Endothelial cell (in vitro differentiated cells): ENCODE measurements around the gene GGA3. TPM values are rescaled to one million over a fixed set of nuclear protein-coding genes. Genes with fewer than 3 reads are reported as not detected.
"Not testable (repeated sequence)": the region's sequence is repeated elsewhere in the genome, so short reads cannot be mapped to it uniquely, and the experiment has no call there.

Source experiments
- DNase-seq: peaks from one replicate; pipeline ENCODE4 v3.0.0; 2021; ENCODE audit warnings: low spot score
- H3K27ac Mint-ChIP-seq: one replicate; pipeline ENCODE4 v1.8.0; 2021; ENCODE audit warnings: mixed read lengths, inconsistent platforms; ENCODE audit not compliant: unreplicated experiment
- H3K27me3 Mint-ChIP-seq: one replicate; pipeline ENCODE4 v1.8.0; 2021; ENCODE audit warnings: mild to moderate bottlenecking, moderate library complexity, mixed read lengths, inconsistent platforms; ENCODE audit not compliant: unreplicated experiment
- H3K36me3 Mint-ChIP-seq: one replicate; pipeline ENCODE4 v1.8.0; 2021; ENCODE audit warnings: mild to moderate bottlenecking, low read depth, mixed read lengths, inconsistent platforms; ENCODE audit not compliant: unreplicated experiment
- H3K4me1 Mint-ChIP-seq: one replicate; pipeline ENCODE4 v1.8.0; 2021; ENCODE audit warnings: mild to moderate bottlenecking, mixed read lengths, inconsistent platforms; ENCODE audit not compliant: unreplicated experiment
- H3K4me3 Mint-ChIP-seq: one replicate; pipeline ENCODE4 v1.8.0; 2021; ENCODE audit warnings: mild to moderate bottlenecking, mixed read lengths, inconsistent platforms; ENCODE audit not compliant: unreplicated experiment
- H3K9me3 Mint-ChIP-seq: one replicate; pipeline ENCODE4 v1.8.0; 2021; ENCODE audit warnings: mixed read lengths, inconsistent platforms; ENCODE audit not compliant: unreplicated experiment
- CTCF ChIP-seq: fragments of 200-600 bp; sonication (generic); IDR thresholded peaks from one replicate; pipeline ENCODE4 v1.5.0; 2021; ENCODE audit warnings: antibody characterized with exemption; ENCODE audit not compliant: unreplicated experiment
- total RNA-seq: library from RNA; stranded (reverse); fragmentation: NEBNext Ultra II Directional; extraction: Animal tissue kit (Norgen Biotek cat#: 25700); gene quantifications from one replicate; pipeline ENCODE4 v1.2.1, GENCODE V29; 2021; ENCODE audit not compliant: unreplicated experiment

GGA3 gene
- total RNA-seq, 1 donor from 2014 or later, result 60.8 TPM

- no peaks in the 10 kb centered on the region for H3K9me3 Mint-ChIP-seq
- DNase-seq, result peak; percentile 94
- peak within 1 kb of the TSS; percentile 96 for H3K4me3 Mint-ChIP-seq
- no peaks in the 10 kb centered on the region for H3K36me3 Mint-ChIP-seq
- H3K27me3 Mint-ChIP-seq, result peaks cover 9% of the 10 kb centered on the region
- peak; percentile 34 for TF ChIP-seq CTCF
- peaks cover 9% of the 10 kb centered on the region for H3K4me1 Mint-ChIP-seq
- peak within 1 kb of the TSS; percentile 94 for H3K27ac Mint-ChIP-seq
These were observed 27.9 kb upstream of the GGA3 start, which contains the start of gene SLC25A19 for GRCh38 chr17:75289115-75289831. TSS of gene SLC25A19 (minus strand) at chr17:75289433. CDS start at chr17:75286764, 2,669 bp downstream.

- no peak for TF ChIP-seq CTCF
- H3K27ac Mint-ChIP-seq, result no peak overlapping the region
- no peaks in the 10 kb centered on the region for H3K9me3 Mint-ChIP-seq
- peaks cover 9% of the 10 kb centered on the region for H3K27me3 Mint-ChIP-seq
- peaks cover 9% of the 10 kb centered on the region for H3K4me1 Mint-ChIP-seq
- no peaks in the 10 kb centered on the region for H3K36me3 Mint-ChIP-seq
- no peak for DNase-seq
- H3K4me3 Mint-ChIP-seq, result peak overlapping the region; percentile 96
These were observed 27.3 kb upstream of the GGA3 start for GRCh38 chr17:75288770-75289114.

GRCh38 chr17:75288359-75288758 is 27.0 kb upstream of the GGA3 start:
- peak overlapping the region; percentile 96 for H3K4me3 Mint-ChIP-seq
- H3K4me1 Mint-ChIP-seq, result peaks cover 9% of the 10 kb centered on the region
- no peak for TF ChIP-seq CTCF
- peaks cover 9% of the 10 kb centered on the region for H3K27me3 Mint-ChIP-seq
- no peaks in the 10 kb centered on the region for H3K36me3 Mint-ChIP-seq
- no peaks in the 10 kb centered on the region for H3K9me3 Mint-ChIP-seq
- DNase-seq, result no peak
- H3K27ac Mint-ChIP-seq, result no peak overlapping the region

DNA sequence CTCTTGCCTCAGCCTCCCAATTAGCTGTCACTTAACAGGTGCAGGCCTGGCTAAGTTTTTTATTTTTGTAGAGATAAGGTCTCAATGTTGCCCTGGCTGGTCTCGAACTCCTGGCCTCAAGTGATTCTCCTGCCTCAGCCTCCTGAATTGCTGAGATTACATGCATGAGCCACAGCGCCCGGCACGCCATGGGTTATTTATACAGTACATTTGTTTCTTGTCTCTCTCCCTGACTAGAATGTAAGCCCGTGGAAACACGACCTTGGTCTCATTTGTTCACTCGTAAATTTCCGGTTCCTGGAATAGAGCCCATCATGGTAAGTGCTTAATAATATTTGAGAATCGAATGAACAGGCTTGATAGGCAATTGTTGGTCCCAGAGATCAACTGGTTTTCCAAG is 25.8 kb upstream of the GGA3 start:
- no peak overlapping the region for H3K4me3 Mint-ChIP-seq
- TF ChIP-seq CTCF, result no peak
- H3K4me1 Mint-ChIP-seq, result peaks cover 9% of the 10 kb centered on the region
- no peaks in the 10 kb centered on the region for H3K36me3 Mint-ChIP-seq
- H3K27me3 Mint-ChIP-seq, result peaks cover 9% of the 10 kb centered on the region
- no peaks in the 10 kb centered on the region for H3K9me3 Mint-ChIP-seq
- no peak for DNase-seq
- H3K27ac Mint-ChIP-seq, result no peak overlapping the region

GRCh38 chr17:75285123-75285522 is 23.7 kb upstream of the GGA3 start:
- no peak overlapping the region for H3K4me3 Mint-ChIP-seq
- no peak overlapping the region for H3K27ac Mint-ChIP-seq
- peaks cover 8% of the 10 kb centered on the region for H3K27me3 Mint-ChIP-seq
- peaks cover 8% of the 10 kb centered on the region for H3K4me1 Mint-ChIP-seq
- no peaks in the 10 kb centered on the region for H3K9me3 Mint-ChIP-seq
- H3K36me3 Mint-ChIP-seq, result no peaks in the 10 kb centered on the region
- no peak for DNase-seq
- no peak for TF ChIP-seq CTCF

DNA sequence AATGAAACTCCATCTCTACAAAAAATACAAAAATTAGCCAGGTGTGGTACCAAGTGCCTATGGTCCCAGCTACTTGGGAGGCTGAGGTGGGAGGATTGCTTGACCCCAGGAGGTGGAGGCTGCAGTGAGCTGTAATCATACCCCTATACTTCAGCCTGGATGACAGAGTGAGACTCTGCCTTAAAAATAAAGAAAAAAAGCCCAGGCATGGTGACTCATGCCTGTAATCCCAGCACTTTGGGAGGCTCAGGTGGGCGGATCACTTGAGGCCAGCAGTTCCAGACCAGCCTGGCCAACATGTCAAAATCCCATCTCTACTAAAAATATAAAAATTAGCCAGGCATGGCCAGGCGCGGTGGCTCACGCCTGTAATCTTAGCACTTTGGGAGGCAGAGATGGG is 18.8 kb upstream of the GGA3 start:
- H3K27ac Mint-ChIP-seq, H3K9me3 Mint-ChIP-seq, H3K4me1 Mint-ChIP-seq, H3K27me3 Mint-ChIP-seq, H3K4me3 Mint-ChIP-seq, DNase-seq, H3K36me3 Mint-ChIP-seq: not testable (repeated sequence)
